ENCODE data around the gene B3GNT8.
"Not testable (repeated sequence)": the region's sequence is repeated elsewhere in the genome, so short reads cannot be mapped to it uniquely, and the experiment has no call there.

The B3GNT8 gene

GRCh38 chr19:41435936-41436673, 8.9 kb upstream of the B3GNT8 start:
- no peak for DNase-seq

- not testable (repeated sequence) for DNase-seq
Measured at GRCh38 chr19:41435376-41435775, 8.2 kb upstream of the B3GNT8 start.

GRCh38 chr19:41434450-41434849, 7.3 kb upstream of the B3GNT8 start:
- no peak for DNase-seq

GRCh38 chr19:41433171-41433570, 6.0 kb upstream of the B3GNT8 start:
- DNase-seq: no peak

- no peak for DNase-seq
Measured at GRCh38 chr19:41431426-41432386, 4.5 kb upstream of the B3GNT8 start.

- no peak for DNase-seq
Measured at GRCh38 chr19:41430922-41431321, 3.7 kb upstream of the B3GNT8 start.

GRCh38 chr19:41428481-41428859, 1.3 kb upstream of the B3GNT8 start:
- DNase-seq: no peak

GRCh38 chr19:41427647-41428480, 690 bp upstream of the B3GNT8 start:
- no peak for DNase-seq

- DNase-seq: no peak
Measured at GRCh38 chr19:41426116-41426841, 895 bp downstream of the B3GNT8 start.

- no peak for DNase-seq
Measured at GRCh38 chr19:41425174-41426115, 1.7 kb downstream of the B3GNT8 start.

- no peak for DNase-seq
Measured at GRCh38 chr19:41424335-41425173, 2.6 kb downstream of the B3GNT8 start.

- DNase-seq: no peak
Measured at GRCh38 chr19:41422955-41423354, 4.2 kb downstream of the B3GNT8 start.

GRCh38 chr19:41422456-41422855, 4.7 kb downstream of the B3GNT8 start:
- no peak for DNase-seq

GRCh38 chr19:41421973-41422372, 5.2 kb downstream of the B3GNT8 start:
- DNase-seq: no peak

GRCh38 chr19:41421314-41421713, 5.9 kb downstream of the B3GNT8 start:
- no peak for DNase-seq

- no peak for DNase-seq
Measured at GRCh38 chr19:41420101-41420880, 6.9 kb downstream of the B3GNT8 start.

- no peak for DNase-seq
Measured at GRCh38 chr19:41416194-41416674, 10.9 kb downstream of the B3GNT8 start.

- no peak for DNase-seq
Measured at GRCh38 chr19:41415154-41415571, 12.0 kb downstream of the B3GNT8 start.

- no peak for DNase-seq
Measured at GRCh38 chr19:41414461-41414860, 12.7 kb downstream of the B3GNT8 start.

Measured in activated CD4-positive, CD25-positive, alpha-beta regulatory T cell (primary cell).